ENCODE results near the gene RNF125. TPM values are rescaled to one million over a fixed set of nuclear protein-coding genes. Genes with fewer than 3 reads are reported as not detected.
A peak's percentile ranks its signal among the peaks of the same experiment; 100 is the strongest.

RNF125 gene
- 1 to 10 TPM; 4.8 to 9.2 TPM for total RNA-seq
- 1 to 10 TPM; 1.4 to 1.8 TPM for polyA plus RNA-seq
- long read RNA-seq, donor 1, full-length matches to known transcripts: 3 of 3 reads
- long read RNA-seq, donor 1, partial matches to known transcripts: 0 of 3 reads
- long read RNA-seq, donor 1, other reads (novel, unspliced or antisense): 0 of 3 reads
- long read RNA-seq, donor 2, full-length matches to known transcripts: 1 of 1 reads
- long read RNA-seq, donor 2, partial matches to known transcripts: 0 of 1 reads
- long read RNA-seq, donor 2, other reads (novel, unspliced or antisense): 0 of 1 reads
- long read RNA-seq, donor 3, full-length matches to known transcripts: 2 of 2 reads
- long read RNA-seq, donor 3, partial matches to known transcripts: 0 of 2 reads
- long read RNA-seq, donor 3, other reads (novel, unspliced or antisense): 0 of 2 reads
- long read RNA-seq, donor 4, full-length matches to known transcripts: 3 of 3 reads
- long read RNA-seq, donor 4, partial matches to known transcripts: 0 of 3 reads
- long read RNA-seq, donor 4, other reads (novel, unspliced or antisense): 0 of 3 reads
- long read RNA-seq, donor 5: 0 reads

DNA sequence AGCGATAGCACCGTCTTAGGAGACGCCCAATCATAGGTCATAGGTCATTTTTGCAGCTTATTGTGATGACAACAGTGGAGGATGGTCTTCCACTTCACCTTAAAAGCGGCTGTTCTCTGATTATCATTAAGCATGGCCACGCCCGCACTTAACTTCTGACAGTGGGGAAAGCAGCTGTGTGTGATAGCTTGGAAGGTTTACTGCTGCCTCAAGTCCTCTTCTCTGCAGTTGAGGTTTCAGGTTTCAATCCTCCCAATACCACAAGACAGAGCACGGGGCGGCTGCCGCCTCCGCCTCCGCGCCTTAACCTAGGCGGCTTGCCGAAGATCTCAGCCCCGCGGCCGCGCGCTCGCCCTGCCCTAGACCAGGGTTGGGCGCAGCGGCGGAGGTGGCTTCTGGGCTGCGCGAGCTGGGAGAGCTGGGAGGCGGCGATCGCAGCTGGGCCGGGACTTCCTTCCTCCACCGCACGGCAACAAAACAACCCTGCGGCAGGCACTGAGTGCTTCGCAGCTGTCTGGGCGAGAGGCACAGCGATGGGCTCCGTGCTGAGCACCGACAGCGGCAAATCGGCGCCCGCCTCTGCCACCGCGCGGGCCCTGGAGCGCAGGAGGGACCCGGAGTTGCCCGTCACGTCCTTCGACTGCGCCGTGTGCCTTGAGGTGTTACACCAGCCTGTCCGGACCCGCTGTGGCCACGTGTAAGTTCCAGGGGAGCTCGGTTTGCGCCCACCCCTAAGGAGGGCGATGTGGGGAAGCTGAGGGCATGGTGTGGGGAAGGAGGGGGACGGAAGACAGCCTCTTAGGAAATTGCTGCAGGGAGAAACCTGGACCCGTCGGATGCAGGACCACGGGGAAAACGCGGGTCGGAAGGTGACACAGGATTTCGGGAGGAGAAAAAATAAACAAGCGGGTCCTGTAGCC is at the start of gene RNF125:
RNF125 (plus strand) TSS at position 495 of the 920 bp plus-strand sequence; CDS start at position 534, 39 bp downstream.
- Histone ChIP-seq H3K4me3 (peak within 1 kb of the TSS; percentile 93), H3K36me3 (ENCODE audit: control insufficient read depth in 4 of 4, insufficient read depth in 4 of 4, low read length in 4 of 4) (no peaks in the 10 kb centered on the region), H3K27ac (ENCODE audit: low read depth in 1 of 2, low read length in 1 of 2) (peak within 1 kb of the TSS; percentile 67 to 97), H3K27me3 (ENCODE audit: control insufficient read depth in 3 of 3, insufficient read depth in 3 of 3, low read length in 2 of 3) (peaks cover 0 to 20% (median 2%) of the 10 kb centered on the region in 3 donors), H3K4me1 (ENCODE audit: control insufficient read depth in 5 of 5, insufficient read depth in 5 of 5, low read length in 5 of 5) (peaks cover 0 to 16% (median 3%) of the 10 kb centered on the region in 5 donors), H3K9me3 (ENCODE audit: control insufficient read depth in 4 of 4, insufficient read depth in 3 of 4, low read length in 3 of 4) (no peaks in the 10 kb centered on the region), H3K9ac (ENCODE audit: insufficient read depth in 1 of 2, low read length in 2 of 2) (peak within 1 kb of the TSS; percentile 49 to 61)
- peak; percentile 97 for ATAC-seq (ENCODE audit: insufficient read depth, low FRiP score)
- TF ChIP-seq, protein P1, sequence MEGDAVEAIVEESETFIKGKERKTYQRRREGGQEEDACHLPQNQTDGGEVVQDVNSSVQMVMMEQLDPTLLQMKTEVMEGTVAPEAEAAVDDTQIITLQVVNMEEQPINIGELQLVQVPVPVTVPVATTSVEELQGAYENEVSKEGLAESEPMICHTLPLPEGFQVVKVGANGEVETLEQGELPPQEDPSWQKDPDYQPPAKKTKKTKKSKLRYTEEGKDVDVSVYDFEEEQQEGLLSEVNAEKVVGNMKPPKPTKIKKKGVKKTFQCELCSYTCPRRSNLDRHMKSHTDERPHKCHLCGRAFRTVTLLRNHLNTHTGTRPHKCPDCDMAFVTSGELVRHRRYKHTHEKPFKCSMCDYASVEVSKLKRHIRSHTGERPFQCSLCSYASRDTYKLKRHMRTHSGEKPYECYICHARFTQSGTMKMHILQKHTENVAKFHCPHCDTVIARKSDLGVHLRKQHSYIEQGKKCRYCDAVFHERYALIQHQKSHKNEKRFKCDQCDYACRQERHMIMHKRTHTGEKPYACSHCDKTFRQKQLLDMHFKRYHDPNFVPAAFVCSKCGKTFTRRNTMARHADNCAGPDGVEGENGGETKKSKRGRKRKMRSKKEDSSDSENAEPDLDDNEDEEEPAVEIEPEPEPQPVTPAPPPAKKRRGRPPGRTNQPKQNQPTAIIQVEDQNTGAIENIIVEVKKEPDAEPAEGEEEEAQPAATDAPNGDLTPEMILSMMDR (IDR thresholded peaks at IDR 0.05; ENCODE audit: control extremely low read depth, extremely low read depth): no peak
- peak; percentile 76 to 87 (median 84) for DNase-seq
- WGBS, 2 donors: 1% methylated on average over 61 to 66 of the region's 66 CpGs

DNA sequence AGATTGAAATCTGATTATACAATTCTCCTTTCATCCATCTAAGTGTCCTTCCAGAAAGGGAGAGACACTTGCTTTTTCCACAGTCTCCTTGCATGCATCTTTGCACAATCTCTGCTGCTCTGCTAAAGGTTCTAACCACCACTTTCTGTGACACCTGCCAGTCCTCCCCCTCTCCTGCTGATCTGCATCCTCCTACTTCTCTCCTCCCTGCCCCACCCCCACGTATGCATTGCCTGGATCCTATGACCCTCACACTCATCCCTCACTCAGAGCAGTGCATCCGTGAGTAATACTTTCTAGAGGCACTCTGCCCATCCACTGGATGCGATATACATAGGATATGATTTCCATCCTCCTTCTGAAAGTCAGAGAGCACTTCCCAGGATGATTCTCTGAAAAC is 48.0 kb upstream of the RNF125 start:
- Histone ChIP-seq H3K9ac (ENCODE audit: insufficient read depth in 1 of 2, low read length in 2 of 2) (no peak overlapping the region), H3K27me3 (ENCODE audit: control insufficient read depth in 3 of 3, insufficient read depth in 3 of 3, low read length in 2 of 3) (no peaks in the 10 kb centered on the region), H3K36me3 (ENCODE audit: control insufficient read depth in 4 of 4, insufficient read depth in 4 of 4, low read length in 4 of 4) (no peaks in the 10 kb centered on the region), H3K4me1 (ENCODE audit: control insufficient read depth in 5 of 5, insufficient read depth in 5 of 5, low read length in 5 of 5) (no peaks in the 10 kb centered on the region), H3K4me3 (no peak overlapping the region), H3K27ac (ENCODE audit: low read depth in 1 of 2, low read length in 1 of 2) (no peak overlapping the region), H3K9me3 (ENCODE audit: control insufficient read depth in 4 of 4, insufficient read depth in 3 of 4, low read length in 3 of 4) (peaks cover 0 to 15% (median 3%) of the 10 kb centered on the region in 4 donors)
- WGBS, 2 donors: 73 to 80% methylated on average over 3 of the region's 3 CpGs
- no peak for DNase-seq
- no peak for ATAC-seq (ENCODE audit: insufficient read depth, low FRiP score)
- TF ChIP-seq, protein P1 (IDR thresholded peaks at IDR 0.05; ENCODE audit: control extremely low read depth, extremely low read depth): no peak

DNA sequence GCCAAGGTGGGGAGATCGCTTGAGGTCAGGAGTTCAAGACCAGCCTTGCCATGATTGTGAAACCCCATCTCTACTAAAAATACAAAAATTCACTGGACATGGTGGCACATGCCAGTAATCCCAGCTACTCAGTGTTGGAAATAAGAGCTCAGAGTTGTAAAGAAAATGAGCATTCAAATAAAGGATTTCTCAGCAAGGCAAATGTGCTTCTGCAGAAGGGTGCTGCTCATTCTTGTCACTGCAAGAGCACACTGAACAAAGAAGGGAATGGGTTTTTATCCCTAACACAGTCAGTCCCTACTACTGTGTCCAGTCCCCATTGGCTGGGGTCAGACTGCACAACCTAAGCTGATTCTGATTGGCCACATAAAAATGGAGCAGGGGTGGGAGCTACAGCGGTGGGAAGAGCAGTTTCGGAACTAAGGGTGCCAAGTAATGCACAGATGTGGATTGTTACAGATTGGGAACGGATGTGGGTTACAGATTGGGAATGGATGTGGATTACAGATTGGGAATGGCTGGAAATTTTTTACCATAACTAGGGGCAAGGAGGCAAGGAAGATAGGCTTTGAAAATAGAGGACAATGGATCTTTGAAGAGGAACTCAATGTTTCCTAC is 44.6 kb upstream of the RNF125 start:
- Histone ChIP-seq H3K9me3 (ENCODE audit: control insufficient read depth in 4 of 4, insufficient read depth in 3 of 4, low read length in 3 of 4) (peaks cover 0 to 20% (median 3%) of the 10 kb centered on the region in 4 donors), H3K36me3 (ENCODE audit: control insufficient read depth in 4 of 4, insufficient read depth in 4 of 4, low read length in 4 of 4) (no peaks in the 10 kb centered on the region), H3K27ac (ENCODE audit: low read depth in 1 of 2, low read length in 1 of 2) (no peak overlapping the region), H3K4me3 (no peak overlapping the region), H3K27me3 (ENCODE audit: control insufficient read depth in 3 of 3, insufficient read depth in 3 of 3, low read length in 2 of 3) (no peaks in the 10 kb centered on the region), H3K4me1 (ENCODE audit: control insufficient read depth in 5 of 5, insufficient read depth in 5 of 5, low read length in 5 of 5) (no peaks in the 10 kb centered on the region), H3K9ac (ENCODE audit: insufficient read depth in 1 of 2, low read length in 2 of 2) (no peak overlapping the region)
- TF ChIP-seq, protein P1 (IDR thresholded peaks at IDR 0.05; ENCODE audit: control extremely low read depth, extremely low read depth): no peak
- WGBS, 2 donors: 95 to 98% methylated on average over 4 of the region's 4 CpGs
- ATAC-seq (ENCODE audit: insufficient read depth, low FRiP score) (no peak), DNase-seq (no peak)

Data from lung (tissue), 16 donors.